ENCODE data around the gene ASS1. TPM values are rescaled to one million over a fixed set of nuclear protein-coding genes. Genes with fewer than 3 reads are reported as not detected.

The ASS1 gene
- total and polyA plus RNA-seq, 2 of the 13 experiments (the other 11 are each of a cell fraction or from before 2014, with no cell fraction given): 77.6 to 122 TPM

DNA sequence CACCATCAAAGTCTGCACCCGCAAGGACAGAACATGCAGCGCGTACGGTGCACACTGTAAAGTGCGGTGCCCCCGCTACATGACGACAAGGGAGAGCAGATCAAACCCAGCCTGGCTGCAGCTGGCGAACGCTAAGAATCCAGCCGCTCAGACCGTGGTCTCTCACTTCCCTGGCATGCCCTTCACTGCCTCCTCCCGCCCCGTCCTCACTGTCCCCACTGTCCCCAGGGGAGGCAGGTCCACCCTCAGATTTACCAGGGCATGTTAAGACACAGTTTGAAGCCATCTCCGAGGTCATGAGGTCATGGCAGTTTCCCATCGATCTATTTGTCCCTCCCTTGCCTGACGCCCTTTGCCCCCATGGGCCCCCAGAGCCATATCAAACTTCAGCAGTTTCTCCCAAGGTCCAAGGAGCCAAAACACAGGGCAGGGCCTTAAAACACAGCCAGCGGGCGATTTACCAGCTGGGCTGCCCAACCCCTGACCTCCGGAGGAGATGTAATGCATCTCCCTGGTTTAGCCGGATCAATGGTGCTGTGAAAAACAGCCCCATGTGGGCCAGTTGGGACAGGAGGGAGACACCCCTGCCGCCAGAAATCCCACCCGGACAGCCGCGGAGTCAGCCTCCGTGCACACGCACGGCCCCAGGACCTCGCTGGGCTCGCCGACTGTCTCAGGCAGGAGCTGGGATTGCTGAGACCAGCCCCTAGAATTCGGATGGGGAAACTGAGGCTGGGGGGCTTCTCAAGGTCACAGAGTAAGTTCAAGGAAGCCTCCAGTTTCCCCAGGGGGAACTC lies 82.3 kb downstream of the ASS1 start (continued):
- TF ChIP-seq ZFP62 (CRISPR knock-in tag; IDR thresholded peaks at IDR 0.05) (no peak), ZFP36 (IDR thresholded peaks at IDR 0.05; ENCODE audit: borderline replicate concordance, low read depth, low read length, partially characterized antibody) (no peak), ZNF260 (CRISPR knock-in tag; IDR thresholded peaks at IDR 0.05; ENCODE audit: borderline replicate concordance, low read depth) (no peak), FOXA1 (IDR thresholded peaks at IDR 0.05) (no peak), FOXA1 (CRISPR knock-in tag; IDR thresholded peaks at IDR 0.05) (no peak), ZNF678 (CRISPR knock-in tag; IDR thresholded peaks at IDR 0.05) (no peak), MTF1 (CRISPR knock-in tag; IDR thresholded peaks at IDR 0.05) (no peak), CENPX (CRISPR knock-in tag; IDR thresholded peaks at IDR 0.05) (no peak), FLYWCH1 (CRISPR knock-in tag; IDR thresholded peaks at IDR 0.05) (no peak), ZNF883 (CRISPR knock-in tag; IDR thresholded peaks at IDR 0.05; ENCODE audit: not compliant biosample characterization) (no peak), SRY (CRISPR knock-in tag; IDR thresholded peaks at IDR 0.05) (no peak; the same call in 1 of the 2 replicates), ZNF776 (CRISPR knock-in tag; IDR thresholded peaks at IDR 0.05) (no peak), RFX5 (IDR thresholded peaks at IDR 0.05; ENCODE audit: low read depth, low read length) (no peak), MIER2 (CRISPR knock-in tag; IDR thresholded peaks at IDR 0.05) (no peak), ZNF589 (CRISPR knock-in tag; conservative IDR thresholded peaks at IDR 0.05) (no peak)
- TF ChIP-seq, protein P1, sequence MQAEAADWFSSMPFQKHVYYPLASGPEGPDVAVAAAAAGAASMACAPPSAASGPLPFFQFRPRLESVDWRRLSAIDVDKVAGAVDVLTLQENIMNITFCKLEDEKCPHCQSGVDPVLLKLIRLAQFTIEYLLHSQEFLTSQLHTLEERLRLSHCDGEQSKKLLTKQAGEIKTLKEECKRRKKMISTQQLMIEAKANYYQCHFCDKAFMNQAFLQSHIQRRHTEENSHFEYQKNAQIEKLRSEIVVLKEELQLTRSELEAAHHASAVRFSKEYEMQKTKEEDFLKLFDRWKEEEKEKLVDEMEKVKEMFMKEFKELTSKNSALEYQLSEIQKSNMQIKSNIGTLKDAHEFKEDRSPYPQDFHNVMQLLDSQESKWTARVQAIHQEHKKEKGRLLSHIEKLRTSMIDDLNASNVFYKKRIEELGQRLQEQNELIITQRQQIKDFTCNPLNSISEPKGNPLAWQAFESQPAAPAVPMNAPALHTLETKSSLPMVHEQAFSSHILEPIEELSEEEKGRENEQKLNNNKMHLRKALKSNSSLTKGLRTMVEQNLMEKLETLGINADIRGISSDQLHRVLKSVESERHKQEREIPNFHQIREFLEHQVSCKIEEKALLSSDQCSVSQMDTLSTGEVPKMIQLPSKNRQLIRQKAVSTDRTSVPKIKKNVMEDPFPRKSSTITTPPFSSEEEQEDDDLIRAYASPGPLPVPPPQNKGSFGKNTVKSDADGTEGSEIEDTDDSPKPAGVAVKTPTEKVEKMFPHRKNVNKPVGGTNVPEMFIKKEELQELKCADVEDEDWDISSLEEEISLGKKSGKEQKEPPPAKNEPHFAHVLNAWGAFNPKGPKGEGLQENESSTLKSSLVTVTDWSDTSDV (CRISPR knock-in tag; IDR thresholded peaks at IDR 0.05): no peak
- TF ChIP-seq, protein P2, sequence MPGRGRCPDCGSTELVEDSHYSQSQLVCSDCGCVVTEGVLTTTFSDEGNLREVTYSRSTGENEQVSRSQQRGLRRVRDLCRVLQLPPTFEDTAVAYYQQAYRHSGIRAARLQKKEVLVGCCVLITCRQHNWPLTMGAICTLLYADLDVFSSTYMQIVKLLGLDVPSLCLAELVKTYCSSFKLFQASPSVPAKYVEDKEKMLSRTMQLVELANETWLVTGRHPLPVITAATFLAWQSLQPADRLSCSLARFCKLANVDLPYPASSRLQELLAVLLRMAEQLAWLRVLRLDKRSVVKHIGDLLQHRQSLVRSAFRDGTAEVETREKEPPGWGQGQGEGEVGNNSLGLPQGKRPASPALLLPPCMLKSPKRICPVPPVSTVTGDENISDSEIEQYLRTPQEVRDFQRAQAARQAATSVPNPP (CRISPR knock-in tag; IDR thresholded peaks at IDR 0.05): no peak; the same call in 1 of the 2 replicates
- TF ChIP-seq, protein P3, sequence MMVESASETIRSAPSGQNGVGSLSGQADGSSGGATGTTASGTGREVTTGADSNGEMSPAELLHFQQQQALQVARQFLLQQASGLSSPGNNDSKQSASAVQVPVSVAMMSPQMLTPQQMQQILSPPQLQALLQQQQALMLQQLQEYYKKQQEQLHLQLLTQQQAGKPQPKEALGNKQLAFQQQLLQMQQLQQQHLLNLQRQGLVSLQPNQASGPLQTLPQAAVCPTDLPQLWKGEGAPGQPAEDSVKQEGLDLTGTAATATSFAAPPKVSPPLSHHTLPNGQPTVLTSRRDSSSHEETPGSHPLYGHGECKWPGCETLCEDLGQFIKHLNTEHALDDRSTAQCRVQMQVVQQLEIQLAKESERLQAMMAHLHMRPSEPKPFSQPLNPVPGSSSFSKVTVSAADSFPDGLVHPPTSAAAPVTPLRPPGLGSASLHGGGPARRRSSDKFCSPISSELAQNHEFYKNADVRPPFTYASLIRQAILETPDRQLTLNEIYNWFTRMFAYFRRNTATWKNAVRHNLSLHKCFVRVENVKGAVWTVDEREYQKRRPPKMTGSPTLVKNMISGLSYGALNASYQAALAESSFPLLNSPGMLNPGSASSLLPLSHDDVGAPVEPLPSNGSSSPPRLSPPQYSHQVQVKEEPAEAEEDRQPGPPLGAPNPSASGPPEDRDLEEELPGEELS (CRISPR knock-in tag; IDR thresholded peaks at IDR 0.05): peak; percentile 79
- TF ChIP-seq, protein P4, sequence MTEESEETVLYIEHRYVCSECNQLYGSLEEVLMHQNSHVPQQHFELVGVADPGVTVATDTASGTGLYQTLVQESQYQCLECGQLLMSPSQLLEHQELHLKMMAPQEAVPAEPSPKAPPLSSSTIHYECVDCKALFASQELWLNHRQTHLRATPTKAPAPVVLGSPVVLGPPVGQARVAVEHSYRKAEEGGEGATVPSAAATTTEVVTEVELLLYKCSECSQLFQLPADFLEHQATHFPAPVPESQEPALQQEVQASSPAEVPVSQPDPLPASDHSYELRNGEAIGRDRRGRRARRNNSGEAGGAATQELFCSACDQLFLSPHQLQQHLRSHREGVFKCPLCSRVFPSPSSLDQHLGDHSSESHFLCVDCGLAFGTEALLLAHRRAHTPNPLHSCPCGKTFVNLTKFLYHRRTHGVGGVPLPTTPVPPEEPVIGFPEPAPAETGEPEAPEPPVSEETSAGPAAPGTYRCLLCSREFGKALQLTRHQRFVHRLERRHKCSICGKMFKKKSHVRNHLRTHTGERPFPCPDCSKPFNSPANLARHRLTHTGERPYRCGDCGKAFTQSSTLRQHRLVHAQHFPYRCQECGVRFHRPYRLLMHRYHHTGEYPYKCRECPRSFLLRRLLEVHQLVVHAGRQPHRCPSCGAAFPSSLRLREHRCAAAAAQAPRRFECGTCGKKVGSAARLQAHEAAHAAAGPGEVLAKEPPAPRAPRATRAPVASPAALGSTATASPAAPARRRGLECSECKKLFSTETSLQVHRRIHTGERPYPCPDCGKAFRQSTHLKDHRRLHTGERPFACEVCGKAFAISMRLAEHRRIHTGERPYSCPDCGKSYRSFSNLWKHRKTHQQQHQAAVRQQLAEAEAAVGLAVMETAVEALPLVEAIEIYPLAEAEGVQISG (CRISPR knock-in tag; IDR thresholded peaks at IDR 0.05): peak; percentile 82
- TF ChIP-seq, protein P5, sequence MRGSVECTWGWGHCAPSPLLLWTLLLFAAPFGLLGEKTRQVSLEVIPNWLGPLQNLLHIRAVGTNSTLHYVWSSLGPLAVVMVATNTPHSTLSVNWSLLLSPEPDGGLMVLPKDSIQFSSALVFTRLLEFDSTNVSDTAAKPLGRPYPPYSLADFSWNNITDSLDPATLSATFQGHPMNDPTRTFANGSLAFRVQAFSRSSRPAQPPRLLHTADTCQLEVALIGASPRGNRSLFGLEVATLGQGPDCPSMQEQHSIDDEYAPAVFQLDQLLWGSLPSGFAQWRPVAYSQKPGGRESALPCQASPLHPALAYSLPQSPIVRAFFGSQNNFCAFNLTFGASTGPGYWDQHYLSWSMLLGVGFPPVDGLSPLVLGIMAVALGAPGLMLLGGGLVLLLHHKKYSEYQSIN (CRISPR knock-in tag; IDR thresholded peaks at IDR 0.05; ENCODE audit: borderline replicate concordance): no peak

Data from HepG2 (cell line).